Epithelial cell of esophagus (primary cell): ENCODE data around the gene SPIRE1.

Experiments
- DNase-seq: peaks from one replicate; pipeline ENCODE4 v3.0.0; 2010; ENCODE audit warnings: low read depth
- H3K4me3 ChIP-seq: 2 replicates; pipeline ENCODE4 v1.5.1; 2011; ENCODE audit warnings: mild to moderate bottlenecking, low read length, control low read depth
- CTCF ChIP-seq: IDR thresholded peaks from 2 replicates; pipeline ENCODE4 v1.5.1; 2011; ENCODE audit warnings: low read depth, mild to moderate bottlenecking, low read length, control low read depth, inconsistent platforms; ENCODE audit not compliant: insufficient read depth; ENCODE audit errors: missing control alignments

SPIRE1 gene

GRCh38 chr18:12599966-12600365 lies 57.9 kb downstream of the SPIRE1 start:
- H3K4me3 ChIP-seq = no peak overlapping the region
- TF ChIP-seq CTCF = no peak
- DNase-seq = peak; percentile 14

GRCh38 chr18:12599543-12599942 lies 58.4 kb downstream of the SPIRE1 start:
- TF ChIP-seq CTCF = no peak
- peak; percentile 89 for DNase-seq
- no peak overlapping the region for H3K4me3 ChIP-seq

GRCh38 chr18:12598181-12598930 lies 59.6 kb downstream of the SPIRE1 start:
- DNase-seq = peak; percentile 14
- no peak for TF ChIP-seq CTCF
- H3K4me3 ChIP-seq = no peak overlapping the region

GRCh38 chr18:12597760-12598159 lies 60.1 kb downstream of the SPIRE1 start:
- no peak overlapping the region for H3K4me3 ChIP-seq
- TF ChIP-seq CTCF = no peak
- DNase-seq = peak; percentile 88

GRCh38 chr18:12595571-12596255 lies 62.2 kb downstream of the SPIRE1 start:
- no peak for TF ChIP-seq CTCF
- no peak for DNase-seq
- H3K4me3 ChIP-seq = no peak overlapping the region

GRCh38 chr18:12593866-12594265 lies 64.0 kb downstream of the SPIRE1 start:
- H3K4me3 ChIP-seq = no peak overlapping the region
- DNase-seq = no peak
- TF ChIP-seq CTCF = no peak
